Naive thymus-derived CD4-positive, alpha-beta T cell (primary cell): ENCODE data around the gene MEF2A. TPM values are rescaled to one million over a fixed set of nuclear protein-coding genes. Genes with fewer than 3 reads are reported as not detected.

ENCODE experiments used
- ATAC-seq: fragments of 150-1000 bp; cut with Tn5 transposase; 2 replicates; pipeline ENCODE4 v1.10.0; 2021; ENCODE audit warnings: mild to moderate bottlenecking, moderate library complexity
- CTCF ChIA-PET: fragments of 350-600 bp; sonication (Branson Sonifier 250); formaldehyde crosslinking; loops from one replicate; lab custom pipeline; 2021; ENCODE audit warnings: antibody characterized with exemption; lab: Charles Lee
- POLR2A ChIA-PET: fragments of 350-600 bp; sonication (Branson Sonifier 250); formaldehyde crosslinking; loops from one replicate; lab custom pipeline; 2021; ENCODE audit warnings: antibody characterized with exemption, inconsistent platforms; lab: Charles Lee
- DNase-seq, 9 donors: peaks; one replicate each; pipeline versions ENCODE4 v3.0.0 to v3.0.0-alpha.2; 2020 to 2022; ENCODE audit warnings: mixed read lengths in 1 of 9
- H3K27ac ChIP-seq: one replicate; pipeline ENCODE4 v1.7.0; 2013; ENCODE audit warnings: mild to moderate bottlenecking, low read depth, low read length, moderate library complexity
- H3K27me3 ChIP-seq, 2 donors: one replicate each; pipeline ENCODE4 v1.7.0; 2013; ENCODE audit warnings: low read length in 2 of 2, mild to moderate bottlenecking in 2 of 2, moderate library complexity in 2 of 2; ENCODE audit not compliant: control insufficient read depth in 2 of 2, insufficient read depth in 2 of 2
- H3K36me3 ChIP-seq, 3 experiments: 1 replicate in 2 of 3; 2 replicates in 1 of 3; pipeline ENCODE4 v1.7.0; 2013; ENCODE audit warnings: low read length in 3 of 3, mild to moderate bottlenecking in 3 of 3, moderate library complexity in 1 of 3; ENCODE audit not compliant: insufficient read depth in 3 of 3, control insufficient read depth in 2 of 3
- H3K4me1 ChIP-seq, 2 donors: one replicate each; pipeline ENCODE4 v1.7.0; 2013; ENCODE audit warnings: low read length in 2 of 2, mild to moderate bottlenecking in 2 of 2, moderate library complexity in 1 of 2; ENCODE audit not compliant: control insufficient read depth in 2 of 2, insufficient read depth in 2 of 2
- H3K4me3 ChIP-seq: 2 replicates; pipeline ENCODE4 v1.7.0; 2013; ENCODE audit warnings: mild to moderate bottlenecking, low read length
- H3K9me3 ChIP-seq, 3 experiments: 1 replicate in 2 of 3; 2 replicates in 1 of 3; pipeline ENCODE4 v1.7.0; 2013; ENCODE audit warnings: low read length in 3 of 3; ENCODE audit not compliant: control insufficient read depth in 2 of 3
- H3K27ac Mint-ChIP-seq, 9 donors: one replicate each; pipeline ENCODE4 v1.8.0; 2020 to 2022; ENCODE audit warnings: mixed read lengths in 9 of 9, mild to moderate bottlenecking in 8 of 9, moderate library complexity in 5 of 9, inconsistent platforms in 2 of 9
- H3K27me3 Mint-ChIP-seq, 5 donors: one replicate each; pipeline ENCODE4 v1.8.0; 2021 to 2022; ENCODE audit warnings: mixed read lengths in 5 of 5, mild to moderate bottlenecking in 1 of 5
- H3K36me3 Mint-ChIP-seq, 5 donors: one replicate each; pipeline ENCODE4 v1.8.0; 2020 to 2022; ENCODE audit warnings: mixed read lengths in 5 of 5, mild to moderate bottlenecking in 3 of 5, inconsistent platforms in 1 of 5
- H3K4me1 Mint-ChIP-seq, 7 donors: one replicate each; pipeline ENCODE4 v1.8.0; 2020 to 2022; ENCODE audit warnings: mixed read lengths in 7 of 7, mild to moderate bottlenecking in 3 of 7, inconsistent platforms in 1 of 7
- H3K4me3 Mint-ChIP-seq, 10 donors: one replicate each; pipeline ENCODE4 v1.8.0; 2020 to 2022; ENCODE audit warnings: mild to moderate bottlenecking in 10 of 10, mixed read lengths in 10 of 10, moderate library complexity in 6 of 10, inconsistent platforms in 2 of 10
- H3K9me3 Mint-ChIP-seq, 11 donors: one replicate each; pipeline ENCODE4 v1.8.0; 2020 to 2022; ENCODE audit warnings: mixed read lengths in 11 of 11, mild to moderate bottlenecking in 4 of 11, inconsistent platforms in 1 of 11, moderate library complexity in 1 of 11
- intact Hi-C, 2 donors: fragments of 100-400 bp; cut with micrococcal nuclease; formaldehyde crosslinking; loops; one replicate each; pipeline ENCODE4 v1.15.1; 2023
- polyA plus RNA-seq, 2 donors: library from polyadenylated mRNA; unstranded; fragments of 300-500 nt; fragmentation: Illumina TruSeq; gene quantifications; one replicate each; pipeline ENCODE4 v1.2.3, GENCODE V29; 2021
- total RNA-seq, 6 experiments: library from RNA in 5 of 6; stranded (reverse) in 5 of 6; gene quantifications; 1 replicate in 5 of 6; 2 replicates in 1 of 6; pipeline ENCODE4 v1.2.3 and lab custom pipeline; 2021 to 2026

The MEF2A gene
- total and polyA plus RNA-seq, 7 experiments from 2014 or later = 17.2 to 42.8 (median 34.0) TPM

DNA sequence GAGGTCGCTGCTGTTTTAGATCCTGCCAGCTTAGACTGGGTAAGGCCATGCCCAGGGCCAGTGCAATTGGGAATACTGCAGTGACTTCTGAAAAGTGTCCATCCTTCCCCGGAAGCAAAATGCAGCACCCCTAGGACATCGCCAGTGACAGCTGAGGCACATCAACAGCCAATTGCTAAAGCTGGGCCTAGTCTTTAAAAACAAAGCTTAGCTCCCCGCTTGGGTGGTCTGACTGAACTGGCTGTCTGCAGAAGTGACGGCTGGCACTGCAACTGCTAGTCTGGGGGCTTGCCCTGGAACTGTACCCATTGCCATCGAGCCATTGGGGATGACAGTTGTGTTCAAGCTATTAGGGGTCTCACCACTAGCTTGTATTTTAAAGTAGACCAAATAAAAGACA, 163.1 kb downstream of the MEF2A start:
- intact Hi-C loops = loop anchor here in 1 of 2 donors (1.0 kb wide), 1 partner anchor 320 kb away; no protein-coding TSS in a partner anchor
- Mint-ChIP-seq H3K4me3 (no peak overlapping the region), H3K27ac (no peak overlapping the region), H3K9me3 (no peaks in the 10 kb centered on the region), H3K36me3 (peaks cover 0 to 20% (median 6%) of the 10 kb centered on the region in 5 donors), H3K27me3 (no peaks in the 10 kb centered on the region), H3K4me1 (peaks cover 9 to 28% (median 25%) of the 10 kb centered on the region in 7 donors)
- H3K9me3 ChIP-seq = no peaks in the 10 kb centered on the region
- H3K27me3 ChIP-seq = no peaks in the 10 kb centered on the region
- ATAC-seq (no peak), DNase-seq (no peak)
- no peak overlapping the region for H3K4me3 ChIP-seq
- ChIA-PET CTCF (interaction anchor here (0.8 to 1.9 kb wide), 5 partner anchors 8 to 456 kb away, joined by 3 to 8 read pairs (median 4); no protein-coding TSS in a partner anchor), POLR2A (interaction anchor here (1.2 kb wide), 1 partner anchor 10 kb away, joined by 4 read pairs; no protein-coding TSS in a partner anchor)
- peaks cover 0 to 24% (median 8%) of the 10 kb centered on the region in 3 experiments for H3K36me3 ChIP-seq
- no peak overlapping the region for H3K27ac ChIP-seq
- peaks cover 10 to 13% of the 10 kb centered on the region in 2 donors for H3K4me1 ChIP-seq

DNA sequence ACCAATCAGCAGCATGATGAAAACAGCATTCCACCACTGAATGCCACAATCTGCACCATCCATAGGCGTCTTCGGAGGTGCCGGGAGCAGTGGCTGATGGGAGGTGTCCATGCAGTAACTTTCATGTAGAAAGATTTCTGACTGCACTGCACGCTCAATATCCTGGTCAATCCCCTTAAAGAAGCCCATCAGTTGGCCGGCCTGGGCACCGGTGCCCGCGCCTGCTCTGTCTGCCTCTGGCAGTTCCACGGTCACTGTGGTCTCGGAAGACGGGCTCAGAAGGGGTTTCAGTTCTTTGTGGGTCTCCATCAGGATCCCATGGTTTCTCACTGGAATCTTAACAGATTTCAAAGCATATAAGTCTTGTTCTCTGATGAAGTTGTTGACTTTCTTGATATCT, 163.5 kb downstream of the MEF2A start:
- Histone ChIP-seq H3K4me3 (no peak overlapping the region), H3K36me3 (peaks cover 0 to 24% (median 8%) of the 10 kb centered on the region in 3 experiments), H3K4me1 (peaks cover 10 to 13% of the 10 kb centered on the region in 2 donors), H3K27me3 (no peaks in the 10 kb centered on the region), H3K9me3 (no peaks in the 10 kb centered on the region), H3K27ac (no peak overlapping the region)
- Mint-ChIP-seq H3K4me1 (peaks cover 5 to 29% (median 25%) of the 10 kb centered on the region in 7 donors), H3K4me3 (no peak overlapping the region), H3K36me3 (peaks cover 0 to 20% (median 6%) of the 10 kb centered on the region in 5 donors), H3K27ac (no peak overlapping the region), H3K9me3 (peaks cover 0 to under 1% (median 0%) of the 10 kb centered on the region in 11 donors), H3K27me3 (no peaks in the 10 kb centered on the region)
- ChIA-PET POLR2A (no interaction called here), CTCF (interaction anchor here (0.8 to 1.9 kb wide), 6 partner anchors 8 to 457 kb away, joined by 3 to 8 read pairs (median 4); no protein-coding TSS in a partner anchor)
- no peak for ATAC-seq
- intact Hi-C loops = loop anchor here in 1 of 2 donors (1.0 kb wide), 1 partner anchor 320 kb away; no protein-coding TSS in a partner anchor
- no peak for DNase-seq

DNA sequence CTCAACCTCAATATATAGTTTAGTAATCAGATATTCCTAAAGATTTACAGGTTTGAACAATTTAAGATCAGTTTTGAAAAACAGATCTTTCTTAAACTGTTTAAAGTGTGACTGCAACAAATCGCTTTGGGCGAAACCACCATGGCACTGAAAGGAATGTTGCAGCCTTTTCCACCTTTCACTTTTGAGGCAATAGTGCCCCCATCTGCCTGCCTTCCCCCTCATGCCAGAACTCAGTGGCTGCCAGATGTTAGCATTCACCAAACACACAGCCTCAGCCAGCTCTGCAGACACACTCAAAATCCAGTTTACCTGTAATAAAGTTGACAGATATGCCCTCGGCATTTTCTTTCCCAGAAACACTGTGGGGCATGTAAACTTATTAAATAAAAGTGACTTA, 164.1 kb downstream of the MEF2A start:
- H3K4me3 Mint-ChIP-seq = no peak overlapping the region
- no peaks in the 10 kb centered on the region for H3K27me3 ChIP-seq
- peak in 4 of 9 donors; percentile 22 to 50 (median 34) for DNase-seq
- H3K27ac Mint-ChIP-seq = peak overlapping the region in 1 of 9 donors; percentile 40
- H3K27ac ChIP-seq = no peak overlapping the region
- H3K4me1 Mint-ChIP-seq = peaks cover 5 to 35% (median 27%) of the 10 kb centered on the region in 7 donors
- no peaks in the 10 kb centered on the region for H3K27me3 Mint-ChIP-seq
- no peaks in the 10 kb centered on the region for H3K9me3 ChIP-seq
- peaks cover 10 to 13% of the 10 kb centered on the region in 2 donors for H3K4me1 ChIP-seq
- H3K36me3 ChIP-seq = peaks cover 0 to 24% (median 8%) of the 10 kb centered on the region in 3 experiments
- ChIA-PET CTCF (interaction anchor here (0.8 to 1.9 kb wide), 7 partner anchors 12 to 457 kb away, joined by 3 to 8 read pairs (median 4); no protein-coding TSS in a partner anchor), POLR2A (no interaction called here)
- no peak for ATAC-seq
- H3K9me3 Mint-ChIP-seq = peaks cover 0 to 1% (median 0%) of the 10 kb centered on the region in 11 donors
- intact Hi-C loops = loop anchor here in 1 of 2 donors (1.0 to 5.0 kb wide), 5 partner anchors 308 to 457 kb away; no protein-coding TSS in a partner anchor
- H3K4me3 ChIP-seq = no peak overlapping the region
- H3K36me3 Mint-ChIP-seq = peaks cover 0 to 20% (median 6%) of the 10 kb centered on the region in 5 donors

DNA sequence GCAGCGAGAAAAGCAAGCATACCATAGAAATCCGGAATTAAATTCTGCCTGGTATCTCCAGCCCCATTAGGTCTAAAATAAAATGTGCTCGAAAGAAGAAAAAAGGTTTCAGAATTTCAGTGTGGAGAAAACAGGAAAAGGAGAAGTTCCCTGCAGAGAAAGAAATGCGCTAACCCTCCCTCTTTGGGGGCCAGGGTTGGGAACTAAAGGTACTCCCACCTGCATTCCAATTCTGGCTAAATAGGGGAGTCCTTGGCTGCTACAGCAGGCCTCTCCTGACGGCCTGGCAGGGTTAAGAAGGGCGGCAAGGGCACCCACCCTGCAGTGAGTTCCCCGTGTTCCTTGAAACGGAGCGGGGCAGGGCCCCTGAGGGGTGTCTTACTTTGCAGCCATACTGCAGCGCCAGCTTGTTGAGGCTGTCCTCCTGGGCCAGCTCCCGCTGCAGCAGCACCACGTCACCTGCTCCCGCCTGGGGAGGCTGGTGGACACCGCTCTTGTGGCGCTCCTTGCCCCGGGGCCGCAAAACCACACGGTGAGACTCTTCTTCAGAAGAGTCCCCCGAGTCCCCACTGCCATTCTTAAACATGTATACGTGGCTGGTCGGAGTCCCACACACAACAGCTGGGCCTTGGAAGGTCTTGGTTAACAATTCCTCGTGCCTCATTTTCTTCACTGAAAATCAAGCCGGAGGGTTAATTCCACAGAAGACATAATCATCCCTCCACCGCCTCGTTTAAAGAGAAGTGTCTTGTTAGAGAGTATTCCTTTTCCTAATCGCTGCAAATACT, 165.7 kb downstream of the MEF2A start:
- no peak overlapping the region for H3K27ac ChIP-seq
- no peaks in the 10 kb centered on the region for H3K27me3 Mint-ChIP-seq
- H3K36me3 ChIP-seq = peaks cover 0 to 24% (median 8%) of the 10 kb centered on the region in 3 experiments

DNA sequence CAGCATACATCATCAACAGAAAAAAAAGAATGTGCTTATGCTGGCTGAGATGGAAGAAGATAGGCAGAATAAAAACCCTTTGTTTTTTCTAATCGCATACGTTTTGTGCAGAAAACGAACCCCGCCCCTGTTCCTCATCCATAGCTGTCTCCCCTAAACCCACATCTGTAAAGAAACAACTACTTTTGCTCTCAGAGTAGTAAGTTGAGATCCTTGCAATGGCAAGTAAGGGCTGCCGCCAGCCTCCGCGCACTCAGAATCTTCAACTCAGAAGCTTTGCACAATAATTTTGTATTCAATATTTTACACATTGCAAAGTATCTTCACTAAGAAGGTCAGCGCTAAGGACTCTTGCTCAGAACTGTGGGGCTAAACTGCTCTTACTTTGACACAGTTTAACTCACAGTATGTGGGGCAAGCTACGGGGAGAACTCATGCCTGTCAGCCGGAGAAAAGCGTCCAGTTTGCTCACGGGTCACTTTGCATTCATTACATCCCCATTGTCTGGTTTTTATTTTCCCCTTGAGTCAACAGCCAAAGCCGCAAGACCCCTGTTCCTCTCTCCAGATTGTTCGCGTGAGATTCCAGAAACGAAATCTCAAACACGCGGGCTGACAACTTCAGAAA, 166.5 kb downstream of the MEF2A start:
- ChIA-PET POLR2A (interaction anchor here (0.6 to 2.4 kb wide), 10 partner anchors 11 to 666 kb away, joined by 3 to 13 read pairs (median 4); partner anchors contain the start of gene MEF2A), CTCF (interaction anchor here (1.3 to 3.5 kb wide), 3 partner anchors 23 to 361 kb away, joined by 3 to 16 read pairs (median 13); no protein-coding TSS in a partner anchor)
- H3K9me3 Mint-ChIP-seq = peaks cover 0 to 1% (median 0%) of the 10 kb centered on the region in 11 donors
- peak overlapping the region; percentile 70 for H3K4me3 ChIP-seq
- no peaks in the 10 kb centered on the region for H3K27me3 Mint-ChIP-seq
- intact Hi-C loops = loop anchor here (2.0 to 5.0 kb wide), 5 partner anchors 17 to 871 kb away; partner anchors contain the start of genes ASB7 (in 2 of the 2) and LINS1 (in 2 of the 2)
- H3K4me1 ChIP-seq = peaks cover 10 to 13% of the 10 kb centered on the region in 2 donors
- H3K36me3 ChIP-seq = peaks cover 0 to 24% (median 8%) of the 10 kb centered on the region in 3 experiments
- peaks cover 0 to 10% (median 6%) of the 10 kb centered on the region in 5 donors for H3K36me3 Mint-ChIP-seq
- H3K27ac ChIP-seq = peak overlapping the region; percentile 64
- peaks cover 5 to 36% (median 27%) of the 10 kb centered on the region in 7 donors for H3K4me1 Mint-ChIP-seq
- no peaks in the 10 kb centered on the region for H3K9me3 ChIP-seq
- DNase-seq (peak in 1 of 9 donors; percentile 19), ATAC-seq (no peak)
- peak overlapping the region; percentile 40 to 91 (median 78) for H3K27ac Mint-ChIP-seq
- H3K27me3 ChIP-seq = no peaks in the 10 kb centered on the region
- peak overlapping the region; percentile 81 to 92 (median 88) for H3K4me3 Mint-ChIP-seq

More for the DNA sequence above, 165.7 kb downstream of the MEF2A start:
- ATAC-seq = no peak
- ChIA-PET CTCF (interaction anchor here (1.3 to 3.5 kb wide), 5 partner anchors 24 to 459 kb away, joined by 3 to 16 read pairs (median 4); no protein-coding TSS in a partner anchor), POLR2A (interaction anchor here (0.7 to 2.4 kb wide), 6 partner anchors 9 to 459 kb away, joined by 3 to 13 read pairs (median 3); partner anchors contain the start of gene MEF2A)
- peaks cover 10 to 13% of the 10 kb centered on the region in 2 donors for H3K4me1 ChIP-seq
- Mint-ChIP-seq H3K27ac (peak overlapping the region in 7 of 9 donors; percentile 60 to 89 (median 73)), H3K4me3 (peak overlapping the region; percentile 81 to 92 (median 88)), H3K4me1 (peaks cover 5 to 36% (median 27%) of the 10 kb centered on the region in 7 donors), H3K36me3 (peaks cover 0 to 14% (median 6%) of the 10 kb centered on the region in 5 donors), H3K9me3 (peaks cover 0 to 1% (median 0%) of the 10 kb centered on the region in 11 donors)
- H3K4me3 ChIP-seq = no peak overlapping the region
- DNase-seq = no peak
- intact Hi-C loops = loop anchor here (2.0 to 5.0 kb wide), 5 partner anchors 17 to 871 kb away; partner anchors contain the start of genes ASB7 (in 2 of the 2) and LINS1 (in 2 of the 2)
- H3K9me3 ChIP-seq = no peaks in the 10 kb centered on the region
- H3K27me3 ChIP-seq = no peaks in the 10 kb centered on the region
